Neuronal stem cell (in vitro differentiated cells): Measurements from ENCODE around the gene HCK.

Experiments used
- DNase-seq: peaks from one replicate; pipeline ENCODE4 v3.0.0-alpha.2; 2013; ENCODE audit warnings: low spot score
- H2AFZ ChIP-seq: one replicate; pipeline ENCODE4 v1.6.1; 2013; ENCODE audit warnings: mild to moderate bottlenecking, low read length, inconsistent platforms
- H2AK5ac ChIP-seq: 2 replicates; pipeline ENCODE4 v1.6.1; 2013; ENCODE audit warnings: low read depth, mild to moderate bottlenecking, inconsistent platforms, low read length, moderate library complexity, mixed read lengths
- H2BK120ac ChIP-seq: 2 replicates; pipeline ENCODE4 v1.6.1; 2013; ENCODE audit warnings: low read depth, mild to moderate bottlenecking, inconsistent platforms, low read length, moderate library complexity, mixed read lengths
- H2BK12ac ChIP-seq: one replicate; pipeline ENCODE4 v1.6.1; 2013; ENCODE audit warnings: low read length, inconsistent platforms
- H2BK15ac ChIP-seq: 2 replicates; pipeline ENCODE4 v1.6.1; 2013; ENCODE audit warnings: mild to moderate bottlenecking, low read length, inconsistent platforms, mixed read lengths
- H2BK5ac ChIP-seq: one replicate; pipeline ENCODE4 v1.6.1; 2013; ENCODE audit warnings: inconsistent platforms, mild to moderate bottlenecking, low read length, moderate library complexity
- H3K14ac ChIP-seq: one replicate; pipeline ENCODE4 v1.6.1; 2013; ENCODE audit warnings: low read length, inconsistent platforms
- H3K18ac ChIP-seq: 2 replicates; pipeline ENCODE4 v1.6.1; 2013; ENCODE audit warnings: low read length, inconsistent platforms
- H3K23ac ChIP-seq: 2 replicates; pipeline ENCODE4 v1.6.1; 2013; ENCODE audit warnings: low read depth, mild to moderate bottlenecking, mixed read lengths, low read length, inconsistent platforms; ENCODE audit not compliant: poor library complexity
- H3K27ac ChIP-seq: replicated peaks from 3 replicates; pipeline ENCODE4 v1.5.1; 2013; ENCODE audit warnings: low read length, inconsistent platforms
- H3K27me3 ChIP-seq, 3 experiments: 2 replicates each; pipeline ENCODE4 v1.6.1; 2013; ENCODE audit warnings: low read length in 3 of 3, mild to moderate bottlenecking in 2 of 3, inconsistent platforms in 1 of 3, low read depth in 1 of 3, mixed read lengths in 1 of 3, moderate library complexity in 1 of 3; ENCODE audit not compliant: control insufficient read depth in 3 of 3, insufficient read depth in 3 of 3
- H3K36me3 ChIP-seq, 2 donors: replicated peaks in 1 of 2; 2 replicates each; pipeline ENCODE4 v1.6.1; 2013; ENCODE audit warnings: low read length in 2 of 2; ENCODE audit not compliant: control insufficient read depth in 2 of 2, insufficient read depth in 2 of 2
- H3K4ac ChIP-seq: 2 replicates; pipeline ENCODE4 v1.6.1; 2013; ENCODE audit warnings: inconsistent platforms, mild to moderate bottlenecking, low read length, moderate library complexity
- H3K4me1 ChIP-seq, 2 donors: 1 replicate in 1 of 2; 2 replicates in 1 of 2; pipeline ENCODE4 v1.6.1; 2013; ENCODE audit warnings: low read length in 2 of 2, low read depth in 1 of 2; ENCODE audit not compliant: control insufficient read depth in 2 of 2, insufficient read depth in 1 of 2
- H3K4me2 ChIP-seq: one replicate; pipeline ENCODE4 v1.6.1; 2013; ENCODE audit warnings: mild to moderate bottlenecking, low read length, inconsistent platforms; ENCODE audit not compliant: insufficient read depth, poor library complexity, severe bottlenecking
- H3K4me3 ChIP-seq, 2 donors: 2 replicates each; pipeline ENCODE4 v1.5.1; 2013; ENCODE audit warnings: low read length in 2 of 2, mild to moderate bottlenecking in 2 of 2, inconsistent platforms in 1 of 2, moderate library complexity in 1 of 2
- H3K79me1 ChIP-seq: one replicate; pipeline ENCODE4 v1.6.1; 2013; ENCODE audit warnings: low read depth, mild to moderate bottlenecking, inconsistent platforms, low read length, moderate library complexity
- H3K9ac ChIP-seq: one replicate; pipeline ENCODE4 v1.6.1; 2013; ENCODE audit warnings: mild to moderate bottlenecking, low read depth, low read length, inconsistent platforms; ENCODE audit not compliant: poor library complexity
- H3K9me3 ChIP-seq, 2 donors: replicated peaks in 1 of 2; 2 replicates each; pipeline versions ENCODE3 to v1.6.1; 2013; ENCODE audit warnings: low read length in 2 of 2, mild to moderate bottlenecking in 2 of 2, inconsistent platforms in 1 of 2, low read depth in 1 of 2, mixed read lengths in 1 of 2, moderate library complexity in 1 of 2; ENCODE audit not compliant: control insufficient read depth in 2 of 2, insufficient read depth in 1 of 2
- H4K8ac ChIP-seq: one replicate; pipeline ENCODE4 v1.6.1; 2013; ENCODE audit warnings: low read depth, mild to moderate bottlenecking, inconsistent platforms, low read length, moderate library complexity
- H4K91ac ChIP-seq: one replicate; pipeline ENCODE4 v1.6.1; 2013; ENCODE audit warnings: low read length, low read depth, mild to moderate bottlenecking, inconsistent platforms; ENCODE audit not compliant: poor library complexity
- WGBS, 2 donors: extraction: QIAGEN DNeasy Blood & Tissue Kit; methylation state at CpG; one replicate each; pipeline ENCODE4 v1.1.7; 2013; ENCODE audit warnings: missing lambda C conversion rate in 2 of 2, mixed read lengths in 1 of 2; ENCODE audit not compliant: insufficient read length in 2 of 2, insufficient replicate concordance in 1 of 2; ENCODE audit errors: extremely low coverage in 2 of 2; 5-methylcytosine and 5-hydroxymethylcytosine counted together

Gene HCK

DNA sequence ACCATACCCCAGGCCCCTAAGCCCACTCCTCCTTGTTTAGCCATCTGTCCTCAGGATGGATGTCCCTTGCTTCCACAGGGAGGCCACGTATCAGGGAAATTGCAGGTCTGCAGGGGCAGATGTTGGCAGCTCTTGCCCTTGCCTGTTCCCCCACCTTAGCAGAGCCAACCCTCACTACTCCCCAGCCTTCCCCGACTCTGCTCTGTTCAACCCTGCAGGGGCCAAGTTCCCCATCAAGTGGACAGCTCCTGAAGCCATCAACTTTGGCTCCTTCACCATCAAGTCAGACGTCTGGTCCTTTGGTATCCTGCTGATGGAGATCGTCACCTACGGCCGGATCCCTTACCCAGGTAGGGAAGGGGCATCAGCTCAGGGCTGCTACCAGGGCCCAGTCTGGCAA, 46.7 kb downstream of the HCK start:
- no peak overlapping the region for H3K18ac ChIP-seq
- H3K9ac ChIP-seq, result no peak overlapping the region
- H3K4me1 ChIP-seq, result no peaks in the 10 kb centered on the region
- no CpG with 5 or more reads among the region's 6 CpGs for WGBS, 2 donors
- H2BK5ac ChIP-seq, result no peak overlapping the region
- no peak overlapping the region for H3K23ac ChIP-seq
- no peak overlapping the region for H2BK12ac ChIP-seq
- peaks cover 0 to 37% (median 5%) of the 10 kb centered on the region in 3 experiments for H3K27me3 ChIP-seq
- H4K91ac ChIP-seq, result no peak overlapping the region
- no peak overlapping the region for H3K4me2 ChIP-seq
- no peak overlapping the region for H3K14ac ChIP-seq
- H3K4me3 ChIP-seq, result no peak overlapping the region
- no peak overlapping the region for H2BK15ac ChIP-seq
- no peak overlapping the region for H2AFZ ChIP-seq
- no peak overlapping the region for H3K4ac ChIP-seq
- H3K79me1 ChIP-seq, result no peaks in the 10 kb centered on the region
- H2AK5ac ChIP-seq, result no peak overlapping the region
- no peak overlapping the region for H3K27ac ChIP-seq
- H4K8ac ChIP-seq, result no peak overlapping the region
- H3K36me3 ChIP-seq, result no peaks in the 10 kb centered on the region
- no peak for DNase-seq
- no peak overlapping the region for H2BK120ac ChIP-seq
- H3K9me3 ChIP-seq, result no peaks in the 10 kb centered on the region

DNA sequence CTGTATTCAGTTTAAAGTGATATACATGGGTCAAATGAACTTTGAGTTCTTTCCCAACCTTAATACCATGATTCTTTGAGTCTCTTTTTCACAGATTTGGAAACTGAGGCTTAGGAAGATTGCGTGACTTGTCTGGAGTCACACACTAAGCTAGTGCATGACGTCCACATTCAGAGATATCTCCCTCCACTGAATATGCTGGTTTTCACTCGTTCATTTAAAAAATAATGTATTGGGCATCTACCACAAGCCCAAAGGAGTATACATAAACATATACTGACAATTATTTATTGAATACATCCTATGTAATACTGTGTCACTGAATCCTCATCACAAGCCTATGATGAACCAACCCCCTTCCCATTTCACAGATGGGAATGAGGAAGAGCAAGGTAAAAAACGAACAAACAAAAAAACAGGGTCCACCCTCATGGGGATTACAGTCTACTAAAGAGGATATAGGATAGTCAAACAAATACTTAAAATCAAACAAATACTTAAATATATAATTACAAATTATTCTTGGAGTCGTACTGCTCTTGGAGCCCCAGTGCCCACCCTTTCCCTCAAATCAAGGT, 56.9 kb downstream of the HCK start:
- H2BK120ac ChIP-seq, result no peak overlapping the region
- no peak overlapping the region for H3K23ac ChIP-seq
- H4K91ac ChIP-seq, result no peak overlapping the region
- no peak overlapping the region for H2BK5ac ChIP-seq
- peaks cover 0 to 6% (median 0%) of the 10 kb centered on the region in 3 experiments for H3K27me3 ChIP-seq
- H3K36me3 ChIP-seq, result peaks cover 0 to 22% of the 10 kb centered on the region in 2 donors
- H3K14ac ChIP-seq, result no peak overlapping the region
- peak overlapping the region; percentile 97 for H2AFZ ChIP-seq
- no peak for DNase-seq
- no peak overlapping the region for H2BK12ac ChIP-seq
- H4K8ac ChIP-seq, result no peak overlapping the region
- peaks cover 1 to 6% of the 10 kb centered on the region in 2 donors for H3K4me1 ChIP-seq
- no peak overlapping the region for H3K4ac ChIP-seq
- no peak overlapping the region for H3K18ac ChIP-seq
- H3K9me3 ChIP-seq, result no peaks in the 10 kb centered on the region
- no peak overlapping the region for H2AK5ac ChIP-seq
- H3K27ac ChIP-seq, result no peak overlapping the region
- WGBS, 2 donors, result no CpG with 5 or more reads among the region's 5 CpGs
- H3K9ac ChIP-seq, result no peak overlapping the region
- no peak overlapping the region for H3K4me3 ChIP-seq
- no peak overlapping the region for H2BK15ac ChIP-seq
- H3K79me1 ChIP-seq, result peaks cover 10% of the 10 kb centered on the region
- no peak overlapping the region for H3K4me2 ChIP-seq

DNA sequence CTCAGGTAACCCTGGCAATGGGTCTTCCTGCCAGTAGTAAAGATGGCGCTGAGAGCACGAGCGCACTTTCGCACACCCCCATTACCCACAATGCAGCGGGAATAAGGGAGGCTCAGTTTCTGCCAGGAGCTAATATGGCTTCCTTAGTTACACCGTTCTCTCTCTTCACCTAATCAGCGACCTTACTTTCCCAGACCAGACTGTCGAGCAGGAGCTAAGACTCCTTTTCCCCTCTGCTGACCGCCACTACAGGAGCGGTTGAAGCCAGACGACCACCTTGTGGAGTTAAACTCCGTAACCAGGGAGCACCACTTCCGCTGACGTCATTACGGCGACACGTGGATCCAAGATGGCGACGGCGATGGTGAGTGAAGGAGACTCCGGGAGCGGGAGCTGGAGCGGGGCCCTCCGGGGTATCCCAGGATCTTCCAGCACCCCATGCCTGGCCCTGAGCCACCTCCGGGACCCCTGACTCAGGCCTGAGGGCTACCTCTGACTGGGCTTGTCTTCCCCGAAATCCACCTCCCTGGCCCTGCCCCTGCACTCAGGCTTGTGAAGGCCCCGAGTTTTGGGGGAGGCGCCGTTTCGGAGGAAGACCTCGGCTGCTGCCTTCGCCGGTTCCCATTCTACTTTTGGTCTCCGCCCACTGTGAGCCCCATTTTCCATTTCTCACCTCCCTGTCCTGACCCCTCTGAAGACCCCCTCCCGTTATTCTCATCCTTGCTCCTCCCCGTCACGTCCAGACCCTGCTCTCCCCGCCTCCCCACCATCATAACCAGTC, 57.5 kb downstream of the HCK start, which contains the start of gene TM9SF4:
TM9SF4 (plus strand) TSS at position 323 of the 781 bp plus-strand sequence; CDS start at position 350, 27 bp downstream.
- Histone ChIP-seq H2BK12ac (no peak within 1 kb of the TSS), H3K9me3 (no peaks in the 10 kb centered on the region), H3K27me3 (peaks cover 0 to 3% (median 0%) of the 10 kb centered on the region in 3 experiments), H3K14ac (no peak within 1 kb of the TSS), H2AFZ (peak within 1 kb of the TSS; percentile 97), H4K8ac (no peak within 1 kb of the TSS), H3K4me3 (peak within 1 kb of the TSS; percentile 86 to 94), H3K18ac (peak within 1 kb of the TSS; percentile 95), H3K27ac (peak within 1 kb of the TSS; percentile 94), H2AK5ac (no peak within 1 kb of the TSS), H2BK15ac (no peak within 1 kb of the TSS), H3K4me1 (peaks cover 1 to 6% of the 10 kb centered on the region in 2 donors), H3K79me1 (peaks cover 10% of the 10 kb centered on the region), H2BK120ac (no peak within 1 kb of the TSS), H3K4me2 (peak within 1 kb of the TSS; percentile 92), H4K91ac (peak within 1 kb of the TSS; percentile 64), H3K23ac (peak within 1 kb of the TSS; percentile 14), H3K9ac (peak within 1 kb of the TSS; percentile 85), H2BK5ac (peak within 1 kb of the TSS; percentile 84), H3K4ac (no peak within 1 kb of the TSS), H3K36me3 (peaks cover 0 to 27% of the 10 kb centered on the region in 2 donors)
- peak; percentile 94 for DNase-seq
- no CpG with 5 or more reads among the region's 38 CpGs for WGBS, 2 donors

DNA sequence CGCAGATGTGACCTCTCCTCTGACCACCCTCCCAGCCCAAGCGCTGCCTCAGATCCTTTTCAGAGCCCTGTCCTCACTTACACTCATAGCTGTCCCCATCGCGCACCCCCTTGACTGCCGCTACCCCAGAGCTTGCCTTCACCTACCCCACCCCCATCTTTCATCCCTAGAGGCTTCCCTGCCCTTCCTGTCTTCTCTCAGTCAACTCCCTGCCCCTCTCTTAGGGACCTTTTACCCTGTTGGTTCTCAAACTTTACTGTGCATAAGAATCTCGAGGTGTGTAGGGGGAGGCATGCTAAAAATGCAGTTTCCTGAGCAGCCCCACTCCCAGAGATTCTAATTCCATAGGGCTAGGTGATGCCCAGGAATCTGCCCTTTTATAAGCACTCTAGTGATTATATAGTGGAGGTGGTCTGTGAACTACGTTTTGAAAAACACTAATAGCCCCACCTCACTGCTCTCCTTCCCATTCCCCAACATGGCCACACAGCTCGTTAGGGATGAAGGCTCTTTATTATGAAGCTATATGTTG, 58.2 kb downstream of the HCK start:
- DNase-seq, result no peak

More for the DNA sequence above, 58.2 kb downstream of the HCK start:
- peaks cover under 1 to 33% of the 10 kb centered on the region in 2 donors for H3K36me3 ChIP-seq
- H3K79me1 ChIP-seq, result peaks cover 10% of the 10 kb centered on the region
- H2BK5ac ChIP-seq, result peak overlapping the region; percentile 84
- WGBS, 2 donors, result no CpG with 5 or more reads among the region's 8 CpGs
- H2BK120ac ChIP-seq, result no peak overlapping the region
- H3K4ac ChIP-seq, result no peak overlapping the region
- H3K9me3 ChIP-seq, result no peaks in the 10 kb centered on the region
- no peak overlapping the region for H3K14ac ChIP-seq
- no peak overlapping the region for H2BK12ac ChIP-seq
- peak overlapping the region; percentile 86 to 94 for H3K4me3 ChIP-seq
- H2AFZ ChIP-seq, result peak overlapping the region; percentile 97
- H3K27ac ChIP-seq, result no peak overlapping the region
- H4K8ac ChIP-seq, result no peak overlapping the region
- no peak overlapping the region for H2AK5ac ChIP-seq
- no peak overlapping the region for H3K23ac ChIP-seq
- no peak overlapping the region for H3K18ac ChIP-seq
- no peak overlapping the region for H2BK15ac ChIP-seq
- peak overlapping the region; percentile 85 for H3K9ac ChIP-seq
- H3K27me3 ChIP-seq, result peaks cover 0 to 3% (median 0%) of the 10 kb centered on the region in 3 experiments
- H3K4me2 ChIP-seq, result peak overlapping the region; percentile 92
- H3K4me1 ChIP-seq, result peaks cover 1 to 6% of the 10 kb centered on the region in 2 donors
- no peak overlapping the region for H4K91ac ChIP-seq
